GM21825 (cell line): ENCODE measurements around the gene CARMIL1.

Experiments used
- ATAC-seq: cut with Tn5 transposase; IDR thresholded peaks from one replicate; pipeline ENCODE4 v1.9.1; 2021; ENCODE audit warnings: mild to moderate bottlenecking, moderate library complexity; ENCODE audit not compliant: unreplicated experiment

Gene CARMIL1

GRCh38 chr6:25278914-25279747, at the start of gene CARMIL1:
Gene CARMIL1, plus strand, starts transcription at chr6:25279374. Its CDS starts 422 bp downstream, at chr6:25279796.
- ATAC-seq, result peak; percentile 72

- ATAC-seq, result no peak
Observed at GRCh38 chr6:25229671-25230321, 49.4 kb upstream of the CARMIL1 start.

GRCh38 chr6:25232479-25232878, 46.7 kb upstream of the CARMIL1 start:
- no peak for ATAC-seq

GRCh38 chr6:25233226-25233625, 45.9 kb upstream of the CARMIL1 start:
- no peak for ATAC-seq

GRCh38 chr6:25237579-25237978, 41.6 kb upstream of the CARMIL1 start:
- ATAC-seq, result no peak

GRCh38 chr6:25239059-25239458, 40.1 kb upstream of the CARMIL1 start:
- ATAC-seq, result no peak

GRCh38 chr6:25239498-25239897, 39.7 kb upstream of the CARMIL1 start:
- ATAC-seq, result no peak

GRCh38 chr6:25242567-25242966, 36.6 kb upstream of the CARMIL1 start:
- no peak for ATAC-seq

- no peak for ATAC-seq
Observed at GRCh38 chr6:25244865-25245264, 34.3 kb upstream of the CARMIL1 start.

GRCh38 chr6:25248123-25248522, 31.1 kb upstream of the CARMIL1 start:
- no peak for ATAC-seq

GRCh38 chr6:25249133-25249532, 30.0 kb upstream of the CARMIL1 start:
- ATAC-seq, result no peak

GRCh38 chr6:25250878-25251277, 28.3 kb upstream of the CARMIL1 start:
- peak; percentile 76 for ATAC-seq

- ATAC-seq, result no peak
Observed at GRCh38 chr6:25251426-25251825, 27.7 kb upstream of the CARMIL1 start.

- ATAC-seq, result no peak
Observed at GRCh38 chr6:25253351-25253750, 25.8 kb upstream of the CARMIL1 start.

GRCh38 chr6:25254671-25255070, 24.5 kb upstream of the CARMIL1 start:
- ATAC-seq, result no peak

- ATAC-seq, result no peak
Observed at GRCh38 chr6:25257686-25258348, 21.4 kb upstream of the CARMIL1 start.

- no peak for ATAC-seq
Observed at GRCh38 chr6:25259756-25260155, 19.4 kb upstream of the CARMIL1 start.

GRCh38 chr6:25263657-25264056, 15.5 kb upstream of the CARMIL1 start:
- ATAC-seq, result no peak

- no peak for ATAC-seq
Observed at GRCh38 chr6:25266456-25267100, 12.6 kb upstream of the CARMIL1 start.

GRCh38 chr6:25267662-25268061, 11.5 kb upstream of the CARMIL1 start:
- ATAC-seq, result no peak

- ATAC-seq, result no peak
Observed at GRCh38 chr6:25270559-25270958, 8.6 kb upstream of the CARMIL1 start.
